Measurements from ENCODE around the gene PLXDC2.
A peak's percentile ranks its signal among the peaks of the same experiment; 100 is the strongest.

The PLXDC2 gene

GRCh38 chr10:19788902-19789301, 27.3 kb upstream of the PLXDC2 start:
- no peaks in the 10 kb centered on the region for H3K9me3 ChIP-seq (ENCODE audit: insufficient read depth, low read depth, low read length)
- no peak overlapping the region for H3K4me3 ChIP-seq (ENCODE audit: low read length)
- H3K27ac ChIP-seq (ENCODE audit: low read depth, low read length): peak overlapping the region; percentile 17
- H3K36me3 ChIP-seq (ENCODE audit: insufficient read depth, low read length): no peaks in the 10 kb centered on the region
- 25% methylated on average over 1 of the region's 2 CpGs for WGBS
- peaks cover 20% of the 10 kb centered on the region for H3K4me1 ChIP-seq (ENCODE audit: insufficient read depth, low read length)
- no peaks in the 10 kb centered on the region for H3K27me3 ChIP-seq (ENCODE audit: insufficient read depth, low read length)
- no peak overlapping the region for H3K9ac ChIP-seq (ENCODE audit: low read depth, low read length)

DNA sequence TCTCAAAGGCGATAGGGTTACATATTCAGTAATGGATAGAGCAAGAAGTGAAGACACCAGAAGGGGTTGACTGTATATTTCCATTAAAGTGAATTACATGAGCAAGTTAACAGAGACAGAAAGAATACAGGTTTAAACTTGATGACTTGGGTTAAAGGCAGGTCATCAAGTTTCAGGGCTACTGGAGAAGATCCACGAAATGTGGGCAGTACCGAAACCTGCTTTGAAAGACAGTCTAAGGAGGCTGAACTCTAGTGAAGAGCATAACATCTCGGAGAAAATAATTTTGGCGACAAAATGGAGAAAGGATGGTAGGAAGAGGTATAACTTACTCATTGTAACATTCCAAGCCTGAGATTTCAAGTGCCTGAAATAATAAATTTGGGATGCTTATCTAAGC, 26.6 kb upstream of the PLXDC2 start:
- Histone ChIP-seq H3K36me3 (ENCODE audit: insufficient read depth, low read length) (no peaks in the 10 kb centered on the region), H3K9me3 (ENCODE audit: insufficient read depth, low read depth, low read length) (no peaks in the 10 kb centered on the region), H3K9ac (ENCODE audit: low read depth, low read length) (no peak overlapping the region), H3K4me1 (ENCODE audit: insufficient read depth, low read length) (peaks cover 15% of the 10 kb centered on the region), H3K27me3 (ENCODE audit: insufficient read depth, low read length) (no peaks in the 10 kb centered on the region), H3K4me3 (ENCODE audit: low read length) (no peak overlapping the region), H3K27ac (ENCODE audit: low read depth, low read length) (no peak overlapping the region)
- WGBS: 97% methylated on average over 5 of the region's 5 CpGs

DNA sequence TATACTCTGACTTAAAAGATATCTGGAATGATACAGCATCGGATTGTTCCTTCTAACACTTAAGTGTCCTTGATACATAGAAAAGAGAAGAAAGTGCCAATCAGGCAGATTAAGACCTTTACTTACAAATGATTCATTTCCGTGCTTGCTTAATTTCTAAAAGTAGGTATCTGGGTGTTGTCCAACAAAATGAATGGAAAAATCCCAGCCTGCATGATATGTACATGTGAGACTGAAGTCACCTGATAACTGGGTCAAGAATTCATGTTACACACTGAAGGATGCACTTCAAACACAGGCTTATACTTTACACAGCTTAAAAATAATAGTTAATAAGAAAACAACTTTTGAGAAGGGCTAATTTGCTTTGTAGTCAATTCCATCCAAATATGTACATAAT, 25.2 kb upstream of the PLXDC2 start:
- no peaks in the 10 kb centered on the region for H3K9me3 ChIP-seq (ENCODE audit: insufficient read depth, low read depth, low read length)
- H3K27ac ChIP-seq (ENCODE audit: low read depth, low read length): no peak overlapping the region
- H3K4me1 ChIP-seq (ENCODE audit: insufficient read depth, low read length): peaks cover 15% of the 10 kb centered on the region
- H3K9ac ChIP-seq (ENCODE audit: low read depth, low read length): no peak overlapping the region
- H3K27me3 ChIP-seq (ENCODE audit: insufficient read depth, low read length): no peaks in the 10 kb centered on the region
- no peak overlapping the region for H3K4me3 ChIP-seq (ENCODE audit: low read length)
- 92% methylated on average over 2 of the region's 2 CpGs for WGBS
- no peaks in the 10 kb centered on the region for H3K36me3 ChIP-seq (ENCODE audit: insufficient read depth, low read length)

GRCh38 chr10:19795684-19796083, 20.5 kb upstream of the PLXDC2 start:
- H3K36me3 ChIP-seq (ENCODE audit: insufficient read depth, low read length): no peaks in the 10 kb centered on the region
- no peak overlapping the region for H3K4me3 ChIP-seq (ENCODE audit: low read length)
- 99% methylated on average over 5 of the region's 5 CpGs for WGBS
- no peak overlapping the region for H3K27ac ChIP-seq (ENCODE audit: low read depth, low read length)
- H3K27me3 ChIP-seq (ENCODE audit: insufficient read depth, low read length): no peaks in the 10 kb centered on the region
- H3K9ac ChIP-seq (ENCODE audit: low read depth, low read length): no peak overlapping the region
- no peaks in the 10 kb centered on the region for H3K4me1 ChIP-seq (ENCODE audit: insufficient read depth, low read length)
- H3K9me3 ChIP-seq (ENCODE audit: insufficient read depth, low read depth, low read length): no peaks in the 10 kb centered on the region

- H3K4me1 ChIP-seq (ENCODE audit: insufficient read depth, low read length): no peaks in the 10 kb centered on the region
- no peak overlapping the region for H3K27ac ChIP-seq (ENCODE audit: low read depth, low read length)
- no peaks in the 10 kb centered on the region for H3K27me3 ChIP-seq (ENCODE audit: insufficient read depth, low read length)
- H3K9ac ChIP-seq (ENCODE audit: low read depth, low read length): no peak overlapping the region
- WGBS: 100% methylated on average over 1 of the region's 3 CpGs
- H3K4me3 ChIP-seq (ENCODE audit: low read length): no peak overlapping the region
- H3K9me3 ChIP-seq (ENCODE audit: insufficient read depth, low read depth, low read length): peaks cover 5% of the 10 kb centered on the region; the same call in 1 of the 2 replicates
- no peaks in the 10 kb centered on the region for H3K36me3 ChIP-seq (ENCODE audit: insufficient read depth, low read length)
These were observed 16.1 kb upstream of the PLXDC2 start for GRCh38 chr10:19800161-19800560.

- no peak overlapping the region for H3K27ac ChIP-seq (ENCODE audit: low read depth, low read length)
- H3K9me3 ChIP-seq (ENCODE audit: insufficient read depth, low read depth, low read length): peaks cover 7% of the 10 kb centered on the region; the same call in 1 of the 2 replicates
- H3K4me3 ChIP-seq (ENCODE audit: low read length): no peak overlapping the region
- H3K9ac ChIP-seq (ENCODE audit: low read depth, low read length): no peak overlapping the region
- H3K27me3 ChIP-seq (ENCODE audit: insufficient read depth, low read length): no peaks in the 10 kb centered on the region
- H3K4me1 ChIP-seq (ENCODE audit: insufficient read depth, low read length): no peaks in the 10 kb centered on the region
- H3K36me3 ChIP-seq (ENCODE audit: insufficient read depth, low read length): no peaks in the 10 kb centered on the region
- WGBS: 98% methylated on average over 3 of the region's 4 CpGs
These were observed 14.9 kb upstream of the PLXDC2 start for GRCh38 chr10:19801369-19801768.

DNA sequence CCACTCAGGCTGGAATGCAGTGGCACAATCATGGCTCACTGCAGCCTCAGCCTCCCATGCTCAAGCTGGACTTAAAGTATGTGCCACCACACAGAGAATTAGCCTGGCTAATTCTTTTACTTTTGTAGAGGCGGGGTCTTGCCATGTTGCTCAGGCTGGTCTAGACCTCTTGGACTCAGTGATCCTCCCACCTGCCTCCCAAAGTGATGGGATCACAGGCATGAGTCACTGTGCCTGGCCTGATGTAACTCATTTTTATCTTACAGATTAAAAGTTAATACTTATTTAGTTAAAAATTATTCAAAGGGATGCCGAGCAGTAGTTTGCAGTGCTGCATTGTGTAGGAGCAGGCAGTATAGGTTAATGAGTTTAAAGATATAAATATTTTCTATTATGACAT, 12.6 kb upstream of the PLXDC2 start:
- Histone ChIP-seq H3K9ac (ENCODE audit: low read depth, low read length) (no peak overlapping the region), H3K36me3 (ENCODE audit: insufficient read depth, low read length) (no peaks in the 10 kb centered on the region), H3K27ac (ENCODE audit: low read depth, low read length) (no peak overlapping the region), H3K9me3 (ENCODE audit: insufficient read depth, low read depth, low read length) (peaks cover 7% of the 10 kb centered on the region; the same call in 1 of the 2 replicates), H3K27me3 (ENCODE audit: insufficient read depth, low read length) (no peaks in the 10 kb centered on the region), H3K4me3 (ENCODE audit: low read length) (no peak overlapping the region), H3K4me1 (ENCODE audit: insufficient read depth, low read length) (no peaks in the 10 kb centered on the region)
- WGBS: 98% methylated on average over 1 of the region's 2 CpGs

DNA sequence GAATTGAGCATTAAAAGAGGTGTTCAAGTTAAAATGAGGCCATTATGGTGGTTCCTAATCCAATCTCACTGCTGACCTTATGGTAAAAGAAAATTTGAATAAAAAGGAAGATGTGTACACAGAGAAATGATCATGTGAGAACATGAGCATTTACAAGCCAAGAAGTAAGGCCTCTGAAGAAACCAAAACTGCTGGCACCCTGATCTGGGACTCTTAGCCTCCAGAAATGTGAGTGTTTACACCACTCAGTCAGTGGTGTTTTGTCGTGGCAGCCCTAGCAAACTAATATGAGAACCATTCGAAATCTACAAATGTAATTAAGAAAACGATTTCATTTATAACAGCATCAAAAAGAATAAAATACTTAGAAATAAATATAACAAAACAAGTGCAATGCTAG, 6.8 kb upstream of the PLXDC2 start:
- Histone ChIP-seq H3K4me1 (ENCODE audit: insufficient read depth, low read length) (peaks cover 4% of the 10 kb centered on the region), H3K9ac (ENCODE audit: low read depth, low read length) (no peak overlapping the region), H3K9me3 (ENCODE audit: insufficient read depth, low read depth, low read length) (0 out of 2 replicates have a peak, but pooled peaks cover 5% of the 10 kb centered on the region), H3K36me3 (ENCODE audit: insufficient read depth, low read length) (no peaks in the 10 kb centered on the region), H3K27ac (ENCODE audit: low read depth, low read length) (no peak overlapping the region), H3K4me3 (ENCODE audit: low read length) (no peak overlapping the region), H3K27me3 (ENCODE audit: insufficient read depth, low read length) (no peaks in the 10 kb centered on the region; the same call in 1 of the 2 replicates)
- WGBS: 90% methylated on average over 2 of the region's 3 CpGs

DNA sequence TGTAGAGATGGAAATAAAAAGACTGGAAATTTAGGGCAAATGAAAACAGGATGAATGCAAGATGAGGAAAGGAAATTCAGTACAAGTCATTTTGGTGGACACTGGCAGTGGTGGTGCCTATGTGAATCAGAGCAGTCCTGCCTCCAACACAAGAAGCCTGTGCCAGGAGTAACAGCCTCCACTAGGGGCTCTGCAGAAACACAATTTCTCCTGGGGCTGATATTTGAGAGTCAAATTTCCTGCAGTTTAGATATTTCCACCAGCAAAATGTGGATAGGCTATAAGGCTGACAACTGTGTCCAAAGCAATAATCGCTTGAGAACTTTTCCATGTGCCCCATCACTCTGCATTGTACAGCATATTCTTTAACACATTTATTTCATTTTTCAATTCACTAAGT, 4.7 kb upstream of the PLXDC2 start:
- no peaks in the 10 kb centered on the region for H3K36me3 ChIP-seq (ENCODE audit: insufficient read depth, low read length)
- peaks cover 11% of the 10 kb centered on the region for H3K4me1 ChIP-seq (ENCODE audit: insufficient read depth, low read length)
- no peaks in the 10 kb centered on the region for H3K9me3 ChIP-seq (ENCODE audit: insufficient read depth, low read depth, low read length)
- H3K27me3 ChIP-seq (ENCODE audit: insufficient read depth, low read length): no peaks in the 10 kb centered on the region; the same call in 1 of the 2 replicates
- no peak overlapping the region for H3K27ac ChIP-seq (ENCODE audit: low read depth, low read length)
- H3K4me3 ChIP-seq (ENCODE audit: low read length): no peak overlapping the region
- no peak overlapping the region for H3K9ac ChIP-seq (ENCODE audit: low read depth, low read length)
- WGBS: 87% methylated on average over 1 of the region's 1 CpG

GRCh38 chr10:19812976-19813375, 3.3 kb upstream of the PLXDC2 start:
- Histone ChIP-seq H3K4me1 (ENCODE audit: insufficient read depth, low read length) (peaks cover 11% of the 10 kb centered on the region), H3K9me3 (ENCODE audit: insufficient read depth, low read depth, low read length) (no peaks in the 10 kb centered on the region), H3K27me3 (ENCODE audit: insufficient read depth, low read length) (no peaks in the 10 kb centered on the region; the same call in 1 of the 2 replicates), H3K27ac (ENCODE audit: low read depth, low read length) (no peak overlapping the region), H3K9ac (ENCODE audit: low read depth, low read length) (no peak overlapping the region), H3K36me3 (ENCODE audit: insufficient read depth, low read length) (no peaks in the 10 kb centered on the region), H3K4me3 (ENCODE audit: low read length) (no peak overlapping the region)
- WGBS: 97% methylated on average over 2 of the region's 3 CpGs

DNA sequence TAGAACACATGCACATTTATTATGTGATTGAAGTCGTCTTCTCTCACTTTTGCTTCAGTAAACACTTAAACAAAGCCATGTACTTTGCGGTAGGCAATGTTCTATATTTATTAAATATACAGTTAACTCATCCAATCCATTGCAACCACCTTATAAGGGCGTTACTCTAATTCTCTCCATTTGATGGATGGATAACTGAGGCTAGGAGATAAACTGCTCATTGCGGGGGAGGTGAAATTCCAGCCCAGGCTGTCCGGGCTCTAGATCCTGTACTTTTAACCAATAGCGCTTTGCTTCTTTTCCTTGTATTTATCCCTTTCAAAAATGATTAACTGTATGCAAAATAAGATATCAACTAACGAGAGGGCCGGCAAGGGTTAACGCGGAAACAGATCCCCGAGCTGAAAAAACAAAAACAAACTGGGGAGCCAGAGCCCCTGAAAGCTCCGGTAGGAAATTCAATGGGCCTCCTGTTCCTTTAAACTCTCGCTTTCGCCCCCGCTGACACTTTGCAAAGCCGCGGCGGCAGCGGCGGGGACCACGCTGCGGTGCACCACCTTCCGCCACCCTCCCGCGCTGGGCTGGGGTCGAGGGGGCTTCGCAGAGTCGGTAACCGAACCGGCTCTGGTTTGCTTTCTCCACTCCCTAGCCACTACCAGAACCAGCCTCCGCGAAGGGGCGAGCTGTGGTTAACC, 1.0 kb upstream of the PLXDC2 start:
- Histone ChIP-seq H3K9me3 (ENCODE audit: insufficient read depth, low read depth, low read length) (no peaks in the 10 kb centered on the region), H3K36me3 (ENCODE audit: insufficient read depth, low read length) (no peaks in the 10 kb centered on the region), H3K4me3 (ENCODE audit: low read length) (peak overlapping the region; percentile 90), H3K9ac (ENCODE audit: low read depth, low read length) (peak overlapping the region; percentile 79), H3K27me3 (ENCODE audit: insufficient read depth, low read length) (peaks cover 3% of the 10 kb centered on the region; the same call in 1 of the 2 replicates), H3K27ac (ENCODE audit: low read depth, low read length) (peak overlapping the region; percentile 92), H3K4me1 (ENCODE audit: insufficient read depth, low read length) (peaks cover 27% of the 10 kb centered on the region)
- 1% methylated on average over 31 of the region's 33 CpGs for WGBS
